Gastroesophageal sphincter (tissue), 2 donors: ENCODE measurements around the gene NANOS2.

Experiments
- EP300 ChIP-seq: sonication (generic); formaldehyde crosslinking; IDR thresholded peaks from one replicate; pipeline ENCODE4 v1.6.1; 2017; ENCODE audit warnings: antibody characterized with exemption, mild to moderate bottlenecking
- POLR2A ChIP-seq, 2 donors: fragments of 450-650 bp; IDR thresholded peaks; one replicate each; pipeline ENCODE4 v1.6.1; 2017; ENCODE audit warnings: antibody characterized with exemption in 2 of 2, mild to moderate bottlenecking in 2 of 2, moderate library complexity in 1 of 2

GRCh38 chr19:45901912-45902650, 12.5 kb downstream of the NANOS2 start, which contains the start of gene MYPOP:
- TF ChIP-seq POLR2A (IDR thresholded peaks at IDR 0.05) (no peak), EP300 (no peak)
